Natural killer cell (primary cell): ENCODE results near the gene LGR5. TPM values are rescaled to one million over a fixed set of nuclear protein-coding genes. Genes with fewer than 3 reads are reported as not detected.
"Not testable (repeated sequence)": the region's sequence is repeated elsewhere in the genome, so short reads cannot be mapped to it uniquely, and the experiment has no call there.

Experiments used
- ATAC-seq, 3 donors: fragments of 150-1000 bp in 2 of 3; fragments of 200-7000 bp in 1 of 3; cut with Tn5 transposase; 1 replicate in 1 of 3; 2 replicates in 2 of 3; pipeline ENCODE4 v1.10.0; 2021; ENCODE audit warnings: mild to moderate bottlenecking in 2 of 3, moderate library complexity in 2 of 3
- DNase-seq, 2 donors: peaks; one replicate each; pipeline versions ENCODE4 v3.0.0 to v3.0.0-alpha.2; 2013 to 2021; ENCODE audit warnings: mixed read lengths in 1 of 2
- H3K27ac ChIP-seq: one replicate; pipeline ENCODE4 v1.5.1; 2013; ENCODE audit warnings: mild to moderate bottlenecking, low read length
- H3K27me3 ChIP-seq: one replicate; pipeline ENCODE4 v1.6.1; 2013; ENCODE audit warnings: low read length; ENCODE audit not compliant: control insufficient read depth, insufficient read depth
- H3K36me3 ChIP-seq: one replicate; pipeline ENCODE4 v1.6.1; 2013; ENCODE audit warnings: low read length; ENCODE audit not compliant: control insufficient read depth, insufficient read depth
- H3K4me1 ChIP-seq: one replicate; pipeline ENCODE4 v1.6.1; 2013; ENCODE audit warnings: low read length; ENCODE audit not compliant: control insufficient read depth, insufficient read depth
- H3K4me3 ChIP-seq: one replicate; pipeline ENCODE4 v1.5.1; 2013; ENCODE audit warnings: low read length
- H3K9me3 ChIP-seq: one replicate; pipeline ENCODE4 v1.6.1; 2013; ENCODE audit warnings: low read length; ENCODE audit not compliant: control insufficient read depth, insufficient read depth
- H3K27ac Mint-ChIP-seq, 2 donors: one replicate each; pipeline ENCODE4 v1.8.0; 2022; ENCODE audit warnings: mild to moderate bottlenecking in 2 of 2, mixed read lengths in 2 of 2, moderate library complexity in 1 of 2
- H3K27me3 Mint-ChIP-seq, 2 donors: one replicate each; pipeline ENCODE4 v1.8.0; 2022; ENCODE audit warnings: low read depth in 2 of 2, mixed read lengths in 2 of 2
- H3K36me3 Mint-ChIP-seq: one replicate; pipeline ENCODE4 v1.8.0; 2022; ENCODE audit warnings: mixed read lengths
- H3K4me1 Mint-ChIP-seq, 2 donors: one replicate each; pipeline ENCODE4 v1.8.0; 2022; ENCODE audit warnings: mixed read lengths in 2 of 2
- H3K4me3 Mint-ChIP-seq: one replicate; pipeline ENCODE4 v1.8.0; 2022; ENCODE audit warnings: mild to moderate bottlenecking, moderate library complexity, mixed read lengths
- H3K9me3 Mint-ChIP-seq, 2 donors: one replicate each; pipeline ENCODE4 v1.8.0; 2022; ENCODE audit warnings: mixed read lengths in 2 of 2
- WGBS: methylation state at CpG from one replicate; pipeline ENCODE4 v1.1.7; 2013; ENCODE audit warnings: missing lambda C conversion rate; ENCODE audit not compliant: insufficient coverage; 5-methylcytosine and 5-hydroxymethylcytosine counted together
- intact Hi-C: fragments of 100-400 bp; cut with micrococcal nuclease; formaldehyde crosslinking; loops from one replicate; pipeline ENCODE4 v1.14.2; 2022
- total RNA-seq, 4 donors: library from RNA; stranded (reverse); fragments of 120-200 nt in 1 of 4; gene quantifications; one replicate each; pipeline versions ENCODE4 v1.2.3 to v1.2.4, GENCODE V29; 2013 to 2022
- TF ChIP-seq, protein P1 (sequence below): fragments of 200-600 bp; IDR thresholded peaks from one replicate; pipeline ENCODE4 v1.8.0; 2022; ENCODE audit warnings: antibody characterized with exemption

Gene LGR5
- total RNA-seq, 3 donors from 2014 or later (not counting 1 experiment from before 2014, with no cell fraction given), result not detected

DNA sequence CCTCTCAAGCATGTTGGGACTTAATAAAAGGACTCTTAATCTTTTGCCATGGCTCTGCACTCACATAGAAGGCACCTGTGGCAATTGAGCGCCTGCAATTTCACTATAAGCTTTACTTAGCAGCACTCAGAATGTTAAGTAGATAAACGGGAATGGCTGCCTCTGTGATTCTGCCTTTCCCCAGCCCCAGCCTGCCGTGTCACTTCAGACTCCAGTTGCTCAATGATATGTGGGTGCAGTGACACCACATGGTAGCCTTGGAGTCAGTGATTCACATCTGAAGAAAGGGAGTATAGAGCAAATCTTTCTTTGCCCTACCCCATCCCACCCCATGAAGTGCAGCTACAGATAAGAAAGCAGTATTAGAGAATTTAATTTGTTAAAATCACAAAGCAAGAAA, 127.9 kb downstream of the LGR5 start:
- intact Hi-C loops, result no loop called here
- H3K4me3 Mint-ChIP-seq, result no peak overlapping the region
- no peaks in the 10 kb centered on the region for H3K4me1 Mint-ChIP-seq
- TF ChIP-seq, protein P1, sequence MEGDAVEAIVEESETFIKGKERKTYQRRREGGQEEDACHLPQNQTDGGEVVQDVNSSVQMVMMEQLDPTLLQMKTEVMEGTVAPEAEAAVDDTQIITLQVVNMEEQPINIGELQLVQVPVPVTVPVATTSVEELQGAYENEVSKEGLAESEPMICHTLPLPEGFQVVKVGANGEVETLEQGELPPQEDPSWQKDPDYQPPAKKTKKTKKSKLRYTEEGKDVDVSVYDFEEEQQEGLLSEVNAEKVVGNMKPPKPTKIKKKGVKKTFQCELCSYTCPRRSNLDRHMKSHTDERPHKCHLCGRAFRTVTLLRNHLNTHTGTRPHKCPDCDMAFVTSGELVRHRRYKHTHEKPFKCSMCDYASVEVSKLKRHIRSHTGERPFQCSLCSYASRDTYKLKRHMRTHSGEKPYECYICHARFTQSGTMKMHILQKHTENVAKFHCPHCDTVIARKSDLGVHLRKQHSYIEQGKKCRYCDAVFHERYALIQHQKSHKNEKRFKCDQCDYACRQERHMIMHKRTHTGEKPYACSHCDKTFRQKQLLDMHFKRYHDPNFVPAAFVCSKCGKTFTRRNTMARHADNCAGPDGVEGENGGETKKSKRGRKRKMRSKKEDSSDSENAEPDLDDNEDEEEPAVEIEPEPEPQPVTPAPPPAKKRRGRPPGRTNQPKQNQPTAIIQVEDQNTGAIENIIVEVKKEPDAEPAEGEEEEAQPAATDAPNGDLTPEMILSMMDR, result no peak
- Histone ChIP-seq H3K4me3 (no peak overlapping the region), H3K27me3 (peaks cover 3% of the 10 kb centered on the region), H3K27ac (no peak overlapping the region), H3K9me3 (no peaks in the 10 kb centered on the region), H3K4me1 (no peaks in the 10 kb centered on the region), H3K36me3 (no peaks in the 10 kb centered on the region)
- ATAC-seq (no peak), DNase-seq (no peak)
- no peaks in the 10 kb centered on the region for H3K9me3 Mint-ChIP-seq
- H3K27ac Mint-ChIP-seq, result no peak overlapping the region
- H3K36me3 Mint-ChIP-seq, result no peaks in the 10 kb centered on the region
- peaks cover 0 to 12% of the 10 kb centered on the region in 2 donors for H3K27me3 Mint-ChIP-seq
- WGBS, result 95% methylated on average over 3 of the region's 3 CpGs

DNA sequence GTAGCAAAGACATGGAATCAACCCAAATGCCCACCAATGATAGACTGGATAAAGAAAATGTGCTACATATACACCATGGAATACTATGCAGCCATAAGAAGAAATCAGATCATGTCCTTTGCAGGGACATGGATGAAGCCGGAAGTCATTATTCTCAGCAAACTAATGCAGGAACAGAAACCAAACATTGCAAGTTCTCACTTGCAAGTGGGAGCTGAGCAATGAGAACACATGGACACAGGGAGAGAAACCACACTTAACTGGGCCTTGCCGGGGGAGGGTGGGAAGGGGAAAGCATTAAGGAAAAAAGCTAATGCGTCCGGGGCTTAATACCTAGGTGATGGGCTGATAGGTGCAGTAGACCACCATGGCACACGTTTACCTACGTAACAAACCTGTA, 130.3 kb downstream of the LGR5 start:
- H3K4me1 Mint-ChIP-seq, H3K27ac ChIP-seq, H3K9me3 Mint-ChIP-seq, DNase-seq, H3K9me3 ChIP-seq, intact Hi-C loops, H3K4me1 ChIP-seq, H3K27me3 ChIP-seq, H3K36me3 ChIP-seq, H3K4me3 ChIP-seq, ATAC-seq, H3K4me3 Mint-ChIP-seq, H3K36me3 Mint-ChIP-seq, H3K27ac Mint-ChIP-seq: not testable (repeated sequence)
- H3K27me3 Mint-ChIP-seq, result peaks cover 0 to 16% of the 10 kb centered on the region in 2 donors
- 76% methylated on average over 4 of the region's 6 CpGs for WGBS

DNA sequence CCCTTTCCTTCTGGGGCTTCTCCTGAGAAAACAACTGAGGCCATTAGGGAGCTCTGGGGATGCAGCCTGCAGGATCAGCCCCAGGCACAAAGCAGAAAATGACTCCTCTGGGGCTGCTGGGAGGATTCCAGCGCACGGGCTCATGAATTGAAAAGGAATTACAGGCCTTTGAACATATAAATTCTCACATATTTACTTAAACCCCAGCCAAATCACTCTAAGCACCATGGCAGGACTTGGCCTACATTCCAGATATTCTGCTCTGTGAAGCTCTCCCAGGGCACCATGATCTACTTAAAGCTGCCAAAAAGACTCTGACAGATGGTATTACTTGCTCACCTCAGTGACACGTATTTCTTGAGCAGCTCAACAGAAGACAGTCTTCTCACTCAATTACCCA, 136.9 kb downstream of the LGR5 start:
- WGBS, result 86% methylated on average over 3 of the region's 3 CpGs
- Histone ChIP-seq H3K27ac (no peak overlapping the region), H3K36me3 (no peaks in the 10 kb centered on the region), H3K27me3 (no peaks in the 10 kb centered on the region), H3K4me1 (no peaks in the 10 kb centered on the region), H3K4me3 (no peak overlapping the region), H3K9me3 (no peaks in the 10 kb centered on the region)
- Mint-ChIP-seq H3K4me3 (no peak overlapping the region), H3K9me3 (no peaks in the 10 kb centered on the region), H3K27me3 (peaks cover 11 to 20% of the 10 kb centered on the region in 2 donors), H3K27ac (no peak overlapping the region), H3K4me1 (no peaks in the 10 kb centered on the region), H3K36me3 (no peaks in the 10 kb centered on the region)
- TF ChIP-seq, protein P1, result no peak
- intact Hi-C loops, result no loop called here
- ATAC-seq (no peak), DNase-seq (no peak)

DNA sequence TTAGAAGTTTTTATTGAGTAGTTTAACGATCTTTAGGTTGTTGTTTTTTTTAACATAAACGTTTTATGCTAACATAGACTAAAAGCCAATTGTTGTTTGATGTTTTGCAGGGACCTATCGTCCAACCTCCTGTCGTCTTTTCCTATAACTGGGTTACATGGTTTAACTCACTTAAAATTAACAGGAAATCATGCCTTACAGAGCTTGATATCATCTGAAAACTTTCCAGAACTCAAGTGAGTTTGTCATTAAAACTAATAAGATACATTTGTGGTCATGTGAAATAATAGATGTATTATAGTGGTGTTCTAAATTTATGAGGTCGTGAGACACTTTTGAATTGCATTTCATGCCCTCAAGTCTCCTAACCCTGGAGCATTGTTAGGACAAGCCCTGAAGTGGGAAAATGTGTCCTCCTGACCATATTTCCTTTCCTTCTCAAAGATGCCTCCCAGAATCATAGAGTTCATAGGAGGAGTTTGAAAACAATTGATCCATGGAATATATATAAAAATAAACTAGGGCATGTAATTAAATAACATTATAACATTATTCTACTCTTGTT, 139.2 kb downstream of the LGR5 start:
- H3K27ac Mint-ChIP-seq, result no peak overlapping the region
- H3K4me1 Mint-ChIP-seq, result no peaks in the 10 kb centered on the region
- DNase-seq (no peak), ATAC-seq (no peak)
- 79% methylated on average over 5 of the region's 5 CpGs for WGBS
- peaks cover 13 to 20% of the 10 kb centered on the region in 2 donors for H3K27me3 Mint-ChIP-seq
- H3K36me3 Mint-ChIP-seq, result no peaks in the 10 kb centered on the region
- Histone ChIP-seq H3K27ac (no peak overlapping the region), H3K4me3 (no peak overlapping the region), H3K27me3 (no peaks in the 10 kb centered on the region), H3K9me3 (no peaks in the 10 kb centered on the region), H3K4me1 (no peaks in the 10 kb centered on the region), H3K36me3 (no peaks in the 10 kb centered on the region)
- H3K4me3 Mint-ChIP-seq, result no peak overlapping the region
- intact Hi-C loops, result no loop called here
- TF ChIP-seq, protein P1, result no peak
- no peaks in the 10 kb centered on the region for H3K9me3 Mint-ChIP-seq
